Stimulated activated CD8-positive, alpha-beta memory T cell treated with anti-CD3 and anti-CD28 coated beads, Interleukin-12 subunit alpha, Interleukin-12 subunit beta, amount 100 ng/mL, for 24 hours (primary cell): ENCODE measurements around the gene PRKAR2B.
"Not testable (repeated sequence)": the region's sequence is repeated elsewhere in the genome, so short reads cannot be mapped to it uniquely, and the experiment has no call there.

Source experiments
- DNase-seq: peaks from one replicate; pipeline ENCODE4 v3.0.0-alpha.2; 2020; ENCODE audit errors: extremely low read depth

The PRKAR2B gene

DNA sequence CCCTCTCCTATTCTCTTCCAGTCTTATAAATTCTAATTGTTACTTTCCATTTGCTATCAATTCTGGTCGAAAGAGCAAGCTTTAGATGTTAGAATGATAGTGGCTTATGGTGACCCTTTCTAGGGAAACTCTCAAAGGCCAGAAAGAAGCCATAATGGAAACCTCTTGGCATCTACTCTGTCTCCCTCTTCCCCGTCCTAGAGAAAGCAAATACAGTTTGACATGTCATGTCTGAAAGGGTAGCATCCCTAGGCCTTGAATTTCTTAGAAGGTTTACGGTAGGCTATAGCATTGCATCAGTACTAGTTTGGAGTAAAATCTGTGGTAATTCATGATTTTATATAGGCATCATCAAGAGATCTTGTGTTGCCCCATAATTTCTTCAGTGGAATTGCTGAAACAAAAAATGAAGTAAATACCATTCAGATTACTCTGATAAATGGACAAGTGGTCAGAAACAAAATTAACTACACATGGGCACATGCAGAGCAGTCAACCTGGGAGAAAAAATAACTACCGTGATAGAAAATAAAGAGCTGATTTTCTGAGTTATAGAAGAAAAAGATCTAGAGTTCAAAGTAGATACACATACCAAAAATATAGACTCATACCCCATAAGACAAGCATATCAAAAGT is 4.4 kb downstream of the PRKAR2B start:
- DNase-seq: no peak

DNA sequence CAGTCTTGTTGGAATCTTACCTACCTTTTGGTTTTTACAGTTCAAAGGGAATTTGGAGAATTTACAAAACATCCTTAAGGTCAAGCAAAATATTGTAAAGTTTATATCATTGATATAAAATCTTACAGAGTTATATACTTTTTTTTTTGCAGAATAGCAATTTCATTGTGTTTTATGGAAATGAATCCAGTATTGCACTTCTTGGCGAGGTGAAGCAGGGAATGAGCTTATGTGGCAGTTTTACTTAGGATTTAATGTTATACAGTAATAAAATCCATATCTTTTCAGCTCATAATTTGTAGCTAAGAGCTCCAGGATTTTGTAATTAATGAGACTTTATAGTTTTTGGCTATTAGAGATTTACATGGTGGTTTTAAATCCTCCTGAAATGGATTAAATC is 5.0 kb downstream of the PRKAR2B start:
- no peak for DNase-seq

DNA sequence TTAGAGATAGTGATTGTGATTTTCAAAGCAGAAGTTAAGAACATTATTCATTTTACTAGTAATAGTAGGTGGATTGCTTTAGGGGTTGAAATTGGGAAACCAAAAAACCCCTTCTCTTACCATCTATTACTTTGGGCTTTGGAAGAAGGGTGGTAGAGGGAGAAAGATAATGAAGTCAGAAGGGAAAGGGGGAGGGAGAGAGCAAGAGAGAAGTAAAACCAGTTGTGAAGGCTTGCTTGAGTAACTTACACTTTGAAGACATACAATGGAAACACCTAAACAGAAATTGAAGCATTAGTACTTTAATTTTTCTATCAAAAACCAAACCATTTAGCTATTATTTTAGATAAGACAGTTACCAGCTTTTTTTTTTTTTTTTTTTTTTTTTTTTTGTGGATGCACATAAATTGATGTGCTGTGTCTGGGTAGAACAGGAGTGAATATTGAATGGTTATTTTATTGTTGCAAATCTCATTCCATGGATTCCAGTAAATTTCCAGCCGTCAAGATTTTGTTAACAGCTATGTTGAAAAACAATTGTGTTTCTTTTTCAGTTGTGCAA is 5.5 kb downstream of the PRKAR2B start:
- DNase-seq: no peak

DNA sequence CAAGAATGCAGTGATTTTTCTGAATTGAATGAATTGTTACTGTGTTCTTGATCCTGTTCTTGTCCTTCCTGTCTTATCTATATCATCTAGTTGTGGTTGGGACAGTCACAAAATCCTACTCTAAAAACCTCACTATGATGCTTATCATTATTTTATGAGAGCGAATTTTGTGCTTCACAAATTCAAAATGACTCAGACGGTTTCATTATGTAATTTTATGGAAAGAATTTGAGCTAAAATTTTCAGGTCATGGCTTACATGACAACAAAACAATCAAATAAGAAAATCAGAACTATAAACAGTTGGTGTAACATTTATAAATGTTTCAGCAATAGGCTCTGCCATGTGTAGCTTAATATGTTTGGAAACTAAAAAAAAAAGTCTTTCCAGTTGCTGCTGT is 6.9 kb downstream of the PRKAR2B start:
- DNase-seq: no peak

DNA sequence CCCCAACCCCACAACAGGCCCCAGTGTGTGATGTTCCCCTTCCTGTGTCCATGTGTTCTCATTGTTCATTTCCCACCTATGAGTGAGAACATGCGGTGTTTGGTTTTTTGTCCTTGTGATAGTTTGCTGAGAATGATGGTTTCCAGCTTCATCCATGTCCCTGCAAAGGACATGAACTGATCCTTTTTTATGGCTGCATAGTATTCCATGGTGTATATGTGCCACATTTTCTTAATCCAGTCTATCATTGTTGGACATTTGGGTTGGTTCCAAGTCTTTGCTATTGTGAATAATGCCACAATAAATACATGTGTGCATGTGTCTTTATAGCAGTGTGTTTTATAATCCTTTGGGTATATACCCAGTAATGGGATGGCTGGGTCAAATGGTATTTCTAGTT is 10.5 kb downstream of the PRKAR2B start:
- DNase-seq: not testable (repeated sequence)

DNA sequence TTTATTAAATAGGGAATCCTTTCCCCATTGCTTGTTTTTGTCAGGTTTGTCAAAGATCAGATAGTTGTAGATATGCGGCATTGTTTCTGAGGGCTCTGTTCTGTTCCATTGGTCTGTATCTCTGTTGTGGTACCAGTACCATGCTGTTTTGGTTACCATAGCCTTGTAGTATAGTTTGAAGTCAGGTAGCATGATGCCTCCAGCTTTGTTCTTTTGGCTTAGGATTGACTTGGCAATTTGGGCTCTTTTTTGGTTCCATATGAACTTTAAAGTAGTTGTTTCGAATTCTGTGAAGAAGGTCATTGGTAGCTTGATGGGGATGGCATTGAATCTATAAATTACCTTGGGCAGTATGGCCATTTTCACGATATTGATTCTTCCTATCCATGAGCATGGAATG is 11.6 kb downstream of the PRKAR2B start:
- not testable (repeated sequence) for DNase-seq

DNA sequence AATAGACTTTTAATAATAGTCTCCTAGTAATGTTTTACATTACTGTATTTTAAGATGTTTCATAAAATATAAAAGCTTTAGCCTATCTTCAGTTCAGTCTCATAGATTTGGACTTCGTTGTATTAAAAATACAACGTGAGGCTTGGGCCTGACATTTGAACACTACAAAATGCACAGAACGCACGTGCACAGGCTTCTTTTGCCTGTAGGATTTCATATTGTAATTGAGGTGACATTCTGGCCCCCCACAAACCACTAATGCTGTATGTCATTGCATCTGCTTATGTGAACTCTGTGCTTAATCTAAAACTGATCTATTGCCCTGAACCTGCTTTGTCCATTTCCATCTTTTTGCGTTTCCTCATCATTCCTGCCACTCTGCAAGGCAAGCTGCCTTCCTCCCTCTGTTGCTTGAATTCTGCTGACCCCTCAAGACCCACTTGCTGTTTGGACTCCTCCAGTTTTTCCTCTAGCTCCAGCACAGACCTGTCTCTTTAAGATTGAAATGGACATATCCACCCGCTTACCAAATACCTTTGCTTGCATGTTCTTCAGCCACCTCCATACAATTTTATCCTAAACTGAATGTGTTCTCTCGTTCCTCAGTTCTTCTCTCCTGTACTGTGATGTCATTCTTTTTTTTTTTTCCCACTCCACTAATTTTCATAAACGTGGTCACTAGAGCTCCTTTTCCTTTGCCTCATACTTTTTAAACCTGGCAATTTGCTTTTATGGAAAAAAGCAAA is 12.4 kb downstream of the PRKAR2B start:
- DNase-seq: no peak

DNA sequence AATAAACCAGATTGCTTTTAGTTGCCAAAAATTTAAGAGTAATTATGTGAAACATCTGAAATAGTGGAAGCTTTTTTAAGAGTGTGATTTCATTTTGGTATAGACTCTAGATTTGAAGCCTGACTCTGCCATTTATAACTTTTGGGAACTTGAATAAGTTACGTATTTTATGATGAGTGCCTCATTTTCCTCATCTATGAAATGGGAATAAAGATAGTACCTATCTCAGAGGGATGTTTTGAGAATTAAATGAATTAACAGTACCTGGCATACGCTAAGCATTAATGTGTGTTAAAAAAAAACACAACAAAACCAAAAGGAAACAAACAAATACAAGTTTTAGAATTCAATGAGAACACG is 12.9 kb downstream of the PRKAR2B start:
- DNase-seq: no peak

DNA sequence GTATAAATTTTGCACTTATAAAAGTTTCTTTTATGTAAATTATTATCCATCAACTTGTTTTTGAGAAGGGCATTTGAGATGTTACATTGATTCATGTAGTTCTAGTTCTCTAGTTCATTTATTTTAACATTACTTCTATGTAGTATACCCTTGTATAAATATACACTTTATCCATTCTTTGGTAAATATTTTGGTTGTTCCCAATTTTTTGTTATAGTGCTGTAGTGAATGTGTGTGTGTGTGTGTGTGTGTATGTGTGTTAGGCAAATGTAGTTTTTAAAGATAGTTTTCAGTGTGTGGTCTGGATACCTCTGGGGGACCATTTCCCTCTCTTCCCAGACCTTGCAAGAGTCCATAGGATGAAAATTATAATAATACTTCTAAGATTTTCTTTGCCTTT is 15.0 kb downstream of the PRKAR2B start:
- no peak for DNase-seq

DNA sequence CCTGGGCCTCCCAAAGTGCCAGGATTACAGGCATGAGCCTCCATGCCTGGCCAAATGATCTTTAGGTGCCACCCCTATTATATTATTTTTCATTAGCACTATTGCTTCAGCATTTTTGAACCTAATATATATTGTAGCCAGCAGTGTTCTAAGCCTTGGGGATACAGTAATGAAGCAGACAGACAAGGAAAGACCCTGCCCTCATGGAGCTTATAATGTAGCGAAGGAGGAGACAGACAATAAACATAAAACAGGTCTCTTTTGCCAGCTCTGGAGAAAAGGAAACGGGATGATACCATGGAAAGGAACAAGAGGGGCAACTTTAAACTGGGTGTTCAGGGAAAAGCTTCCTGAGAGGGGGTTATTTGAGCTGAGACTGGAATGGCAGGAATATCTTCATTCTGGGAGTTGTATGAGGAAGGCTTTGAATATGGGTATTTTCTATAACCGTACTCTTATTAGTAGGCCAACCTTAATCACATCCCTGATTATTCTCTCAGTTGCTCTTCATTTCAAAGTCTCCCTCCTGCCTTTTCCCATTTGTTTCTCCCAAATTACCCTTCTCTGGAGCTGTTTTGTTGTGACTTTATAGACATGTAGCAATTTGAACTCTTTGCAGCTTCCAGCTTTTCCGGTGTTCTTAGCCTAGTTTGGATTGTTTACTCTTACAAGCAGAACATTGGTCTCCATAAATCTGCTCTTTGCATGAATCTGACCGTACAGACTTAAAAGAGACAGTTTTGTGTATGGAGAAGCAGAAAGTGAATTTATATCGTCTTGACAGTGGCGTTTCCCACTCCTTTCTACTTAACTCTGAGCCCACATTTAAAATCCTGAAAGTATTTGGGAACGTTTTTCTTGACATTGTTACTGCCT is 19.0 kb downstream of the PRKAR2B start:
- no peak for DNase-seq

DNA sequence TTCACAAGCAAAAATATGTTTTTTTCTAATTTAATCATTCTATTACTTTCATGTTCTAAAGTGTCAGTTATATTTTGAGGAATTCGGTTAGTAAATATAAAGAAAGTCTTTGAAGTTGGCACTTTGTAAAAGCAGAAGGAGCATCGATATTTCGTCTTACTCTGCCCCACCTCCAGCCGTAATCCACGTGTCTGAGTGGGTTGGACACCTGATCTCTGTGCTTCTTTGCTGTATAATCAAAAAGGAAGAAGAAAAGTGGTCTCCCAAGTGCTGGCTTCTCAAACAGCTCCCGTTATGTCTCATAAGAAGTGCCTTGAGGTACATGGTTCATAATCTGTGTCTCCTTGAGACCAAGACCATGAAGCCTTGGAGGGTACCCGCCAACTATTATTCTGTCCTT is 19.8 kb downstream of the PRKAR2B start:
- DNase-seq: no peak

DNA sequence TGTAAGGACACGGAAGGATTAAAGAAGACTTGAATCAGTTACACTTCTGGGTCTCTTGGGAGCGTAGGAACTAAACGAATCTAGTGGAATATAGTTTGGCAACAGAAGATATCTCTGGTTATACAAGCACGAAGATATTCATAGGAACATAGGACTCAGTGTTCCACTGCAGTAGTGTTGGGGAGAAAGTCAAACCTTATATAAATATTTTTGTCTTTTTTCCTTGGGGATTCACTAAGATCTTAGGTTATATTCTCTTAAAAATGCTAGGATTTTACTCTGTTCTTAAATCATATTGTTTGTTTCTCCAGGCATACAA is 21.4 kb downstream of the PRKAR2B start:
- no peak for DNase-seq

DNA sequence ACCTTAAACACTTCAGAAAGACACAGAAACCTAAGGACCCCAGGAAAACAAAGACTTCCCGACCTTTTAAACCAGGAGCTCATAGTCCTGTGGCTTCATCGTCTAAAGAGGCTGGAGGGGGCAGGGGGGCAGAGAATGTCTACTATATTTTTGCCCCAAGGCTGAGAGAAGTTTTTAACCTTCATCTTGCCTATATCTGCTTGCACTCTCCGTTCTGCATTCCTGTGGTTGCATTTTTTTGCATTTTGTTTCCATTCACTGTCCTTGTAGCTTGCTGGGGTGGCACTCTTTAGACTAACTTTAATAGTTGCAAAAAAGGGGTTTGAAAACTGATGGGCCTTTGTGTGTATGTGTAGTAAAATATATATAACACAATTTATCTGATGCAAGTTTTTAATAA is 23.7 kb downstream of the PRKAR2B start:
- DNase-seq: no peak

DNA sequence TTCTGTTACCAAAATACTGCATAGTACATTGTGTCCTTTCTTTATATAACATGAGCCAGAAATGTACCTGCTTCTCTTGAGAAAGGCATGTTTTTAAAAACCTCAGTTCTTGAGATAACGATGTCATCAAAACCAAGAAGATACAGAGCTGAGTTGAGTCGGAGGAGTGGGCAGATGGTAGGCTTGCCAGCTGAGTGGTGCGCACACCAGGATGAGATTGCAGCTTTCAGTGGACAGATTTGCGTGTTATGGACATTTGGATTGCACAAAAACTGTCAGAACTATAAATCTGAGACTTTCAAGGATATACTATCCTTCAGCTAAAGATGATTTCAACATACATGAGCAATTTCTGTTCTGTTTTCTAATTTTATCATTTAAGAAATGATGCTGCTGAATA is 25.0 kb downstream of the PRKAR2B start:
- no peak for DNase-seq

DNA sequence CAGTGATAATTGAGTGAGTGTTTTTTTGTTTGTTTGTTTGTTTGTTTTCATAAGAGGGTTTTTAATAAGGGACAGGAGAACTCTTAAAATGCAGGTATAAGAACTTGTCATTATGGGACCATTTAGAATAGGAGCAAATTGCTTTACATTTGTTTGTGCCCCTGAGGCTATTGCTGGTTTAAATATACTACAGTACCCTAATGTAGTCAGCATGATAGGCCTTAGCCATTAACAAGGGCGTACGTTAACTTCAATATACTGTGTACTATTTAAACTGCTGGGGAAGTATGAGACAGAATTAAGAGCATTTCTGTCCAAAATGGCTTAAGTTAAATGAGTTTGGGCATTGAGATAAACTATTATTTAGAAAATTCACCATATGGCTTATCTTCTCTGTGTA is 26.2 kb downstream of the PRKAR2B start:
- no peak for DNase-seq

DNA sequence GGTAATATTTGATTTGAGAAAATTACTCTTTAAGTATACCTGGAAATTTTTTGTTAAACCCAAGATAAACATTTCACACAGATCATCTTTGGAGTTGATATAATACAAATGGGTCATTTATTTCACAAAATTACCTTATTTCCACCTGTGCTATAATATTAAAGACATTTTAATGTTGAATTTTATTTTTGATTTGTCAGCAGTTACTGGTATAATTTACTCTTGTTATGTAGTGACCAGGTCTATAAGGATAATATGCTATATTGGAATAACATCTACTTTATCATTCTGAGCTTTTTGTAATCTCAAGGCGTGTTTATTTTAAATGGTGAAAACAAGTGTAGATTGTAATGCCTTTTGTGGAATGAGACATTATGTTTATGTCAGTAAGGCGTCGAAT is 26.6 kb downstream of the PRKAR2B start:
- DNase-seq: no peak

DNA sequence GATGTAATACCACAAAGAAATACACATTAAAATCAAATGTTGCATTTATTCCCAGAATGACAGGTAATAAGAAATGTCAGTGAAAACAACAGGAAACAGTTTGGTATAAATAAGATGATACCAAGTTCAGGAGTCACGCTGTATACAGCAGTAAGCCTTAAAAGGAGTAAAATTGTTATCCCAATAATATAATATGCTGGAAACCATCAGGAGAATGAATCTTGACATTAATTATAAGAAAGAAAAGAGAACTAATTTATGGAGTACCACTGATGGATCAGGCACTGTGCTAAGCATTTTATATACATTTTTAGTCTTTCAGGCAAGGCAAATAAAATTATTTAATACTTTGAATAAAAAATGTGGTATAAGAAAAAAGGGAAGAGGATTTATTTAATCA is 27.6 kb downstream of the PRKAR2B start:
- DNase-seq: no peak

DNA sequence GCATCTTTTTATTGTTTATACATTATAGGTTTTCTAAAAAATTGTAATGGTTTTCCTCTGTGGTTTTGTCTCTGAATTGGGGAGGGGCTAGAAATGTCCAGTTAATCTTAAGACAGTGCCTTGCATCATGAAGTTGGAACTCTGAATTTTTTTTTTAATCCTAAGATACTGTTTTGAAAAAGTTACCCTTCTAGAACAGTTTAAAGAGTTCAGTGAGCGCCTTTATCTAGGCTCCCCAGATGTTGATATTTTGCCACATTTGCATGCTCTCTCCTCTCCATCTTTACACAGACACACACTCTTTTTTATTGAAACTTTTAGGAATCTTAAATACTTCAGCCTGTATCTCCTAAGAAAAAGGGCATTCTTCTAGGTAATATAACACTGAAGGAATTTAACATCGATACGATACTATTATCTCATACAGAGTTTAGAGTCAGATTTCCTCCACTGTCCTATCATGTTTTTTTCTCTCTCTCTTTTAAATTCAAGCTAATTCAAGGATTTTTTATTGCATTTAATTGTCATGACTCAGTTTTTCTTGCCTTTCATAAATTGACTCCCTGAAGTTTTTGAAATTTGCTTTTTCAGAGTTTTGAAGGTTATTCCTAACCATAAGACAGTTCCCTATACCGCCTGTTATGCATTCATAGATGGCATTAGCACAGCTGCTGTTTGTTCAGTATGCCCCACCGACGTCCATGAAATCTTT is 31.5 kb downstream of the PRKAR2B start:
- no peak for DNase-seq

DNA sequence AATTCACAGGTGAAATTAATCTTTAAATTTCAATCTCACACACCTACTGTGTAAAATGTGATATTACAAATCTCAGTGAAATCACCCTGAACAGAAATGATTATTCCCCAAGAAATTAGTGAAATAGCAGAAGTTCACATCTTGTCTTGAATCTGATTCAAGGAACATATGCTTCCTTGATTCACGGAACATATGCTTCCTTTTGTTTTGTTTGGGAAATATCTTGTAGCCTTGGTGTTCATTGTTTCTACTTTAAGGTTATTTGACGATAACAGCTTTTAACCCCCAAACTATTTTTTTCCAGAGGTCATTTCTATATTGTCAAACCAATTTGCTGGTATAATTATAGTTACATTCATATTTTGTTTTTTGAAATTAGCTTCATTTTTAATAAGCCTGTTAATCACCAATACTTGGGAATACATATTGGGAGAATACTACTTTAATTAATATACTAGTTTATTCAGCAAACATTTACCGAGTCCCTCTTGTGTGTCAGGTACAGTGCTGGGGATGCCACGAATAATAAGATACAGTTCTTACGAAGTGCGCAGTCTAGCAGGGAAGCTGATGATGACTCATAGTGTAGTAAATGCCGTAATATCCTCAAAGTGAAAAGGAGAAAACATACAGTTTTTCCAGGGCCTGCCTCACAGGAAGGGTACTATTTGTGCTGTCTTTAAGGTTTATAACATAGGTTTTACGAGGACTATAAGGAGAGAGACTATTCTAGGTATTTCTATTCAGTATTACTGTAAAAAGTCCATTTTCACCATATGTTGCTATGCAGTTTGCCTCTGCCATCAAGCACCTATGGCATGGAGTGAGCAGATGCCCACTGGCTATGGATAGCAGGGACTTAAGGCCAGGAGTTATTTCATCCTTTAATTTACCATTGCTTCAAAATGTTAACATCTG is 32.5 kb downstream of the PRKAR2B start:
- DNase-seq: no peak

DNA sequence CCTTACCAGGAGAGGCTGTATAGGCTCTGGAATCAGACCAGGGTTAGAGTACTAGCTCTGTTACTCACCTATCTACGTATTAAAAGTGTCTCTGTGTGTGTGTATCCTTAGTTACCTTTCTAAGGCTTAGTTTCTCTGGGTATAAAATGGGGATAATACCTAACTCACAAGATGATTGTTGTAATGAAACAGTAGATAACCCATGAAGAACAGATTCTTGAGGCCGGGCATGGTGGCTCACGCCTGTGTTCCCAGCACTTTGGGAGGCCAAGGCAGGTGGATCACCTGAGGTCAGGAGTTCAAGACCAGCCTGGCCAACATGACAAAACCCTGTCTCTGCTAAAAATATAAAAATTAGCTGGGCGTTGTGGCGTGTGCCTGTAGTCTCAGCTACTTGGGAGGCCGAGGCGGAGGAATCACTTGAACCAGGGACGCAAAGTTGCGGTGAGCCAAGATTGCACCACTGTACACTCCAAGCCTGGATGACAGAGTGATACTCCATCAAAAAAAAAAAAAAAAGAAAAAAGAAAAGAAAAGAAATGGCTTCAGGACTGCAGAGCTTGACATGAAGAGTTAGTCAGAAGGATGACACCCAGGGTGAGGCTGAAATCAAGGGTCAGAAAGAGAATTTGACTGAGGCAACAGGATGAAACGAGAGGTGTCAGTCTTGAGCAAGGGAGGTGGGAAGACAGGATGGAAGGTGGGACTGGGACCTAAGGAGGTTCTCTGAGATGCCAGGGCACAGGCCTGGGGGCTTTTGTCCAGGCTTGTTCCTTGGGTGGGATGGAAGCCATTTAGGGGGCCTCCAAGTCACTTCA is 33.4 kb downstream of the PRKAR2B start:
- DNase-seq: no peak
